SK-N-SH (cell line): ENCODE measurements around the gene LCP2. TPM values are rescaled to one million over a fixed set of nuclear protein-coding genes. Genes with fewer than 3 reads are reported as not detected.

Source experiments
- CTCF ChIA-PET: fragments of 300-600, 350-600 bp; formaldehyde crosslinking; extraction: SDS; loops from one replicate; lab custom pipeline; 2021; lab: Yijun Ruan, JAX
- POLR2A ChIA-PET: fragments of 350-600 bp; sonication (Branson Sonifier 250); formaldehyde crosslinking; extraction: SDS; loops from one replicate; lab custom pipeline; 2020; ENCODE audit warnings: antibody characterized with exemption, inconsistent platforms; lab: Yijun Ruan, JAX
- DNase-seq: peaks from one replicate; pipeline ENCODE4 v3.0.0; 2012
- H2AFZ ChIP-seq: fragments of 200-600 bp; sonication (generic); 2 replicates; pipeline ENCODE4 v1.8.1; 2016; ENCODE audit warnings: antibody characterized with exemption, mild to moderate bottlenecking, low read depth
- H3F3A ChIP-seq: fragments of 200-600 bp; sonication (generic); replicated peaks from 2 replicates; pipeline ENCODE3; 2016; ENCODE audit warnings: antibody characterized with exemption, mild to moderate bottlenecking; ENCODE audit not compliant: insufficient read depth
- H3K27ac ChIP-seq, 2 experiments: fragments of 200-500 bp in 1 of 2; fragments of 200-600 bp in 1 of 2; sonication (Bioruptor generic) in 1 of 2; sonication (generic), shearing (Covaris generic) in 1 of 2; 2 replicates each; pipeline versions ENCODE4 v1.5.1 to v1.6.1; 2014 to 2016; ENCODE audit warnings: low read depth in 2 of 2, inconsistent platforms in 1 of 2, low read length in 1 of 2, mild to moderate bottlenecking in 1 of 2, mixed read lengths in 1 of 2
- H3K27me3 ChIP-seq: fragments of 200-600 bp; sonication (generic), shearing (Covaris generic); 2 replicates; pipeline ENCODE4 v1.6.1; 2016; ENCODE audit warnings: mixed run types; ENCODE audit not compliant: insufficient read depth
- H3K36me3 ChIP-seq, 2 experiments: fragments of 200-500 bp in 1 of 2; fragments of 200-600 bp in 1 of 2; sonication (Bioruptor generic) in 1 of 2; sonication (generic) in 1 of 2; replicated peaks in 1 of 2; 2 replicates each; pipeline versions ENCODE3 to v1.5.1; 2014 to 2016; ENCODE audit warnings: low read length in 1 of 2, mild to moderate bottlenecking in 1 of 2; ENCODE audit not compliant: insufficient read depth in 2 of 2, control insufficient read depth in 1 of 2
- H3K4me1 ChIP-seq, 2 experiments: fragments of 200-500 bp in 1 of 2; fragments of 200-600 bp in 1 of 2; sonication (Bioruptor generic) in 1 of 2; sonication (generic), shearing (Covaris generic) in 1 of 2; 2 replicates each; pipeline versions ENCODE4 v1.5.1 to v1.6.1; 2014 to 2016; ENCODE audit warnings: low read depth in 1 of 2, low read length in 1 of 2, mixed run types in 1 of 2; ENCODE audit not compliant: insufficient read depth in 2 of 2, control insufficient read depth in 1 of 2
- H3K4me2 ChIP-seq: fragments of 200-600 bp; sonication (generic), shearing (Covaris generic); 2 replicates; pipeline ENCODE4 v1.6.1; 2017; ENCODE audit warnings: mixed run types
- H3K4me3 ChIP-seq, 2 experiments: fragments of 200-500 bp in 1 of 2; fragments of 200-600 bp in 1 of 2; sonication (Bioruptor generic) in 1 of 2; sonication (generic), shearing (Covaris generic) in 1 of 2; 2 replicates each; pipeline versions ENCODE4 v1.5.1 to v1.8.1; 2014 to 2016; ENCODE audit warnings: low read depth in 2 of 2, inconsistent platforms in 1 of 2, low read length in 1 of 2, mild to moderate bottlenecking in 1 of 2, mixed read lengths in 1 of 2, moderate library complexity in 1 of 2
- H3K79me2 ChIP-seq: fragments of 200-600 bp; sonication (generic); 2 replicates; pipeline ENCODE4 v1.8.1; 2017; ENCODE audit warnings: mild to moderate bottlenecking; ENCODE audit not compliant: insufficient read depth
- H3K9ac ChIP-seq: fragments of 200-600 bp; sonication (generic); 2 replicates; pipeline ENCODE4 v1.6.1; 2017; ENCODE audit warnings: mixed run types
- H3K9me2 ChIP-seq: fragments of 200-600 bp; sonication (generic); 2 replicates; pipeline ENCODE4 v1.6.1; 2017; ENCODE audit warnings: mixed run types
- H3K9me3 ChIP-seq: fragments of 200-600 bp; sonication (generic); 2 replicates; pipeline ENCODE4 v1.6.1; 2017; ENCODE audit warnings: mixed run types, mild to moderate bottlenecking, moderate library complexity
- H4K20me1 ChIP-seq: fragments of 200-600 bp; sonication (generic); 2 replicates; pipeline ENCODE4 v1.6.1; 2017; ENCODE audit warnings: mild to moderate bottlenecking, mixed run types; ENCODE audit not compliant: insufficient read depth
- CHD2 ChIP-seq: fragments of 150-350 bp; IDR thresholded peaks from 2 replicates; pipeline ENCODE4 v1.6.1; 2018; ENCODE audit warnings: low read length; ENCODE audit not compliant: partially characterized antibody
- ELF1 ChIP-seq: IDR thresholded peaks from 2 replicates; pipeline ENCODE4 v1.4.0; 2012
- EP300 ChIP-seq, 2 experiments: IDR thresholded peaks; 2 replicates each; pipeline versions ENCODE4 v1.4.0 to v1.6.1; 2012; ENCODE audit warnings: borderline replicate concordance in 1 of 2, low read depth in 1 of 2, low read length in 1 of 2
- FOSL2 ChIP-seq: IDR thresholded peaks from 2 replicates; pipeline ENCODE4 v1.4.0; 2012; ENCODE audit warnings: low read depth, mild to moderate bottlenecking, moderate library complexity, borderline replicate concordance
- FOXM1 ChIP-seq: IDR thresholded peaks from 2 replicates; pipeline ENCODE4 v1.4.0; 2012; ENCODE audit warnings: low read depth, mild to moderate bottlenecking
- GABPA ChIP-seq: IDR thresholded peaks from 2 replicates; pipeline ENCODE4 v1.4.0; 2012; ENCODE audit warnings: low read depth, mild to moderate bottlenecking
- GATA2 ChIP-seq: sonication (generic); formaldehyde crosslinking; IDR thresholded peaks from 2 replicates; pipeline ENCODE4 v1.5.0; 2020; ENCODE audit warnings: mild to moderate bottlenecking, missing genetic modification reagents
- IRF3 ChIP-seq: fragments of 150-350 bp; IDR thresholded peaks from 2 replicates; pipeline ENCODE4 v1.6.1; 2016; ENCODE audit warnings: mild to moderate bottlenecking, low read depth, low read length
- MEF2A ChIP-seq: IDR thresholded peaks from 2 replicates; pipeline ENCODE4 v1.4.0; 2012; ENCODE audit warnings: low read depth, borderline replicate concordance
- MXI1 ChIP-seq: IDR thresholded peaks from 2 replicates; pipeline ENCODE4 v1.6.1; 2012; ENCODE audit warnings: mild to moderate bottlenecking, low read depth, low read length, improper control_type of control experiment
- NFIC ChIP-seq: IDR thresholded peaks from 2 replicates; pipeline ENCODE4 v1.4.0; 2012; ENCODE audit warnings: borderline replicate concordance
- NRF1 ChIP-seq: IDR thresholded peaks from 2 replicates; pipeline ENCODE4 v1.6.1; 2012; ENCODE audit warnings: low read depth, mild to moderate bottlenecking, low read length
- PBX3 ChIP-seq: IDR thresholded peaks from 2 replicates; pipeline ENCODE4; 2012
- POLR2AphosphoS5 ChIP-seq: IDR thresholded peaks from 2 replicates; pipeline ENCODE4 v1.6.1; 2012; ENCODE audit warnings: low read depth, low read length
- RFX5 ChIP-seq: IDR thresholded peaks from 2 replicates; pipeline ENCODE4 v1.6.1; 2012; ENCODE audit warnings: mild to moderate bottlenecking, improper control_type of control experiment, low read length
- RXRA ChIP-seq: IDR thresholded peaks from 2 replicates; pipeline ENCODE4 v1.4.0; 2012; ENCODE audit warnings: low read depth, mild to moderate bottlenecking, borderline replicate concordance
- SIN3A ChIP-seq: IDR thresholded peaks from 2 replicates; pipeline ENCODE4 v1.6.1; 2012; ENCODE audit warnings: low read depth, mild to moderate bottlenecking, low read length, moderate library complexity, borderline replicate concordance
- SMC3 ChIP-seq: IDR thresholded peaks from 2 replicates; pipeline ENCODE4 v1.6.1; 2012; ENCODE audit warnings: low read depth, low read length, improper control_type of control experiment
- TCF12 ChIP-seq: IDR thresholded peaks from 2 replicates; pipeline ENCODE4 v1.4.0; 2012
- TEAD4 ChIP-seq: IDR thresholded peaks from 2 replicates; pipeline ENCODE4 v1.4.0; 2012; ENCODE audit warnings: mild to moderate bottlenecking, borderline replicate concordance; ENCODE audit not compliant: insufficient read depth
- YY1 ChIP-seq: IDR thresholded peaks from 2 replicates; pipeline ENCODE4 v1.4.0; 2012; ENCODE audit warnings: low read depth, mild to moderate bottlenecking
- whole genome bisulfite sequencing: methylation state at CpG from one replicate; pipeline ENCODE4 v1.1.6; 2017; ENCODE audit warnings: low lambda C conversion rate; 5-methylcytosine and 5-hydroxymethylcytosine counted together
- polyA plus RNA-seq, 3 experiments: library from polyadenylated mRNA; depleted of rRNA; stranded (reverse); fragments of >200 nt; gene quantifications; 2 replicates each; pipeline ENCODE4 v1.2.3, GENCODE V29; 2012
- TF ChIP-seq, protein P1 (sequence below): IDR thresholded peaks from 2 replicates; pipeline ENCODE4 v1.4.0; 2012; ENCODE audit warnings: low read depth, borderline replicate concordance
- TF ChIP-seq, protein P2 (sequence below): fragments of 150-350 bp; IDR thresholded peaks from 2 replicates; pipeline ENCODE4 v1.6.1; 2017; ENCODE audit warnings: antibody characterized with exemption, low read length, low read depth, borderline replicate concordance

Gene LCP2
- polyA plus RNA-seq, 1 of the 3 experiments (the other 2 are of a cell fraction), result not detected

- Histone ChIP-seq H4K20me1 (no peaks in the 10 kb centered on the region), H2AFZ (no peak overlapping the region), H3K9ac (no peak overlapping the region), H3K4me3 (no peak overlapping the region), H3K9me3 (no peaks in the 10 kb centered on the region), H3K27me3 (no peaks in the 10 kb centered on the region), H3K4me1 (peaks cover 2 to 15% of the 10 kb centered on the region in 2 experiments; a peak in 2 of 4 replicates), H3K9me2 (no peaks in the 10 kb centered on the region), H3F3A (peaks cover 9% of the 10 kb centered on the region), H3K36me3 (no peaks in the 10 kb centered on the region), H3K4me2 (no peak overlapping the region), H3K27ac (no peak overlapping the region), H3K79me2 (no peaks in the 10 kb centered on the region)
- DNase-seq, result no peak
- TF ChIP-seq NFIC (no peak), YY1 (no peak), GABPA (no peak), SMC3 (no peak), SIN3A (no peak), MEF2A (no peak), TCF12 (no peak), TEAD4 (no peak), MXI1 (no peak), GATA2 (CRISPR knock-in tag) (no peak), RFX5 (no peak)
- TF ChIP-seq, protein P1, sequence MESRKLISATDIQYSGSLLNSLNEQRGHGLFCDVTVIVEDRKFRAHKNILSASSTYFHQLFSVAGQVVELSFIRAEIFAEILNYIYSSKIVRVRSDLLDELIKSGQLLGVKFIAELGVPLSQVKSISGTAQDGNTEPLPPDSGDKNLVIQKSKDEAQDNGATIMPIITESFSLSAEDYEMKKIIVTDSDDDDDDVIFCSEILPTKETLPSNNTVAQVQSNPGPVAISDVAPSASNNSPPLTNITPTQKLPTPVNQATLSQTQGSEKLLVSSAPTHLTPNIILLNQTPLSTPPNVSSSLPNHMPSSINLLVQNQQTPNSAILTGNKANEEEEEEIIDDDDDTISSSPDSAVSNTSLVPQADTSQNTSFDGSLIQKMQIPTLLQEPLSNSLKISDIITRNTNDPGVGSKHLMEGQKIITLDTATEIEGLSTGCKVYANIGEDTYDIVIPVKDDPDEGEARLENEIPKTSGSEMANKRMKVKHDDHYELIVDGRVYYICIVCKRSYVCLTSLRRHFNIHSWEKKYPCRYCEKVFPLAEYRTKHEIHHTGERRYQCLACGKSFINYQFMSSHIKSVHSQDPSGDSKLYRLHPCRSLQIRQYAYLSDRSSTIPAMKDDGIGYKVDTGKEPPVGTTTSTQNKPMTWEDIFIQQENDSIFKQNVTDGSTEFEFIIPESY, result no peak
- TF ChIP-seq, protein P2, sequence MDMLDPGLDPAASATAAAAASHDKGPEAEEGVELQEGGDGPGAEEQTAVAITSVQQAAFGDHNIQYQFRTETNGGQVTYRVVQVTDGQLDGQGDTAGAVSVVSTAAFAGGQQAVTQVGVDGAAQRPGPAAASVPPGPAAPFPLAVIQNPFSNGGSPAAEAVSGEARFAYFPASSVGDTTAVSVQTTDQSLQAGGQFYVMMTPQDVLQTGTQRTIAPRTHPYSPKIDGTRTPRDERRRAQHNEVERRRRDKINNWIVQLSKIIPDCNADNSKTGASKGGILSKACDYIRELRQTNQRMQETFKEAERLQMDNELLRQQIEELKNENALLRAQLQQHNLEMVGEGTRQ, result no peak
- POLR2A ChIA-PET, result no interaction called here
- CTCF ChIA-PET, result interaction anchor here (1.1 to 11.9 kb wide), 7 partner anchors 36 to 413 kb away, joined by 3 to 257 read pairs (median 11); partner anchors contain the start of gene INSYN2B
- 72% methylated on average over 2 of the region's 2 CpGs for WGBS
These were observed 77.4 kb downstream of the LCP2 start for GRCh38 chr5:170220191-170220590.

GRCh38 chr5:170219615-170220014, 78.0 kb downstream of the LCP2 start:
- no peak overlapping the region for H3K4me3 ChIP-seq
- H3K9me3 ChIP-seq, result no peaks in the 10 kb centered on the region
- H2AFZ ChIP-seq, result no peak overlapping the region
- H3K36me3 ChIP-seq, result no peaks in the 10 kb centered on the region
- H4K20me1 ChIP-seq, result no peaks in the 10 kb centered on the region
- WGBS, result 35% methylated on average over 2 of the region's 2 CpGs
- H3K4me2 ChIP-seq, result no peak overlapping the region
- H3K27me3 ChIP-seq, result no peaks in the 10 kb centered on the region
- H3K79me2 ChIP-seq, result no peaks in the 10 kb centered on the region
- DNase-seq, result no peak
- no peak overlapping the region for H3K9ac ChIP-seq
- peaks cover 2 to 15% of the 10 kb centered on the region in 2 experiments; a peak in 2 of 4 replicates for H3K4me1 ChIP-seq
- H3K9me2 ChIP-seq, result no peaks in the 10 kb centered on the region
- ChIA-PET CTCF (interaction anchor here (1.1 to 11.9 kb wide), 8 partner anchors 36 to 518 kb away, joined by 3 to 257 read pairs (median 8); partner anchors contain the start of gene INSYN2B), POLR2A (no interaction called here)
- H3F3A ChIP-seq, result peaks cover 9% of the 10 kb centered on the region
- H3K27ac ChIP-seq, result peak overlapping the region in 1 of 2 experiments; percentile 44; a peak in 2 of 4 replicates
- no peak for TF ChIP-seq CHD2
- TF ChIP-seq IRF3, result no peak
- TF ChIP-seq TCF12, result peak; percentile 60
- TF ChIP-seq ELF1, result peak; percentile 50
- TF ChIP-seq FOSL2, result peak; percentile 81
- TF ChIP-seq POLR2AphosphoS5, result no peak
- TF ChIP-seq EP300 (IDR thresholded peaks at IDR 0.05; ENCODE audit: borderline replicate concordance in 1 of 2, low read depth in 1 of 2, low read length in 1 of 2), result peak in 1 of 2 experiments; percentile 42; a peak in 2 of 4 replicates
- TF ChIP-seq RFX5, result no peak
- no peak for TF ChIP-seq FOXM1
- 0 out of 2 replicates have a peak, but pooled peaks have one; percentile 34 for TF ChIP-seq TEAD4
- no peak for TF ChIP-seq GABPA
- peak; percentile 49; the same call in 1 of the 2 replicates for TF ChIP-seq RXRA
- TF ChIP-seq PBX3, result peak; percentile 65
- TF ChIP-seq NRF1, result no peak
